VCaP (cell line): ENCODE results near the gene FDXR.

Source experiments
- H3K27ac ChIP-seq: fragments of 450-650 bp; 2 replicates; pipeline ENCODE4 v1.5.1; 2017
- TF ChIP-seq, protein P1 (sequence below): fragments of 450-650 bp; conservative IDR thresholded peaks from 2 replicates; pipeline ENCODE4 v1.5.1; 2017; ENCODE audit warnings: mild to moderate bottlenecking, moderate library complexity

The FDXR gene

GRCh38 chr17:74881073-74881472, 8.3 kb upstream of the FDXR start:
- H3K27ac ChIP-seq: no peak overlapping the region

GRCh38 chr17:74879308-74879707, 6.5 kb upstream of the FDXR start:
- TF ChIP-seq, protein P1, sequence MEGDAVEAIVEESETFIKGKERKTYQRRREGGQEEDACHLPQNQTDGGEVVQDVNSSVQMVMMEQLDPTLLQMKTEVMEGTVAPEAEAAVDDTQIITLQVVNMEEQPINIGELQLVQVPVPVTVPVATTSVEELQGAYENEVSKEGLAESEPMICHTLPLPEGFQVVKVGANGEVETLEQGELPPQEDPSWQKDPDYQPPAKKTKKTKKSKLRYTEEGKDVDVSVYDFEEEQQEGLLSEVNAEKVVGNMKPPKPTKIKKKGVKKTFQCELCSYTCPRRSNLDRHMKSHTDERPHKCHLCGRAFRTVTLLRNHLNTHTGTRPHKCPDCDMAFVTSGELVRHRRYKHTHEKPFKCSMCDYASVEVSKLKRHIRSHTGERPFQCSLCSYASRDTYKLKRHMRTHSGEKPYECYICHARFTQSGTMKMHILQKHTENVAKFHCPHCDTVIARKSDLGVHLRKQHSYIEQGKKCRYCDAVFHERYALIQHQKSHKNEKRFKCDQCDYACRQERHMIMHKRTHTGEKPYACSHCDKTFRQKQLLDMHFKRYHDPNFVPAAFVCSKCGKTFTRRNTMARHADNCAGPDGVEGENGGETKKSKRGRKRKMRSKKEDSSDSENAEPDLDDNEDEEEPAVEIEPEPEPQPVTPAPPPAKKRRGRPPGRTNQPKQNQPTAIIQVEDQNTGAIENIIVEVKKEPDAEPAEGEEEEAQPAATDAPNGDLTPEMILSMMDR: no peak
- no peak overlapping the region for H3K27ac ChIP-seq

More at GRCh38 chr17:74881073-74881472, 8.3 kb upstream of the FDXR start:
- TF ChIP-seq, protein P1: no peak

DNA sequence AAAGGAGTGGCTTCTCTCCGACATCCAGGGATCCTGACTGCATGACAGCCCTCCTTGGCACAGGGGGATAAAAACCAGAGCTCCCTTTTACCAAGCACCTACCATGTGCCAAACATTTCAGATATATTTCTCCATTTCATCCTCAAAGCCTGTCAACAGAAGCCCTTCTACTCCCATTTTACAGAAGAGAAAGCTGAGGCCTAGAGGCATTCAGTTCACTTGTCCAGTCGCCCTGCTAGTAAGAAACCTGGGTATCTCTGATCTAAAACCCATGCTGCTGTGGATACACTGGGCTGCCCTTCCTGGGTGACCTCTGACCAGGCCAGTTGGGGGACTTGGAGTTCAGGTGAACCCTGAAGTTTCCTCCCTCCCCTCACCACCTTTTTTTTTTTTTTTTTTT, 5.9 kb upstream of the FDXR start:
- TF ChIP-seq, protein P1: no peak
- H3K27ac ChIP-seq: no peak overlapping the region

- no peak overlapping the region for H3K27ac ChIP-seq
- TF ChIP-seq, protein P1: no peak
Measured at GRCh38 chr17:74877592-74878548, 5.1 kb upstream of the FDXR start.

- TF ChIP-seq, protein P1: no peak
- H3K27ac ChIP-seq: no peak overlapping the region
Measured at GRCh38 chr17:74875977-74876593, 3.3 kb upstream of the FDXR start.

DNA sequence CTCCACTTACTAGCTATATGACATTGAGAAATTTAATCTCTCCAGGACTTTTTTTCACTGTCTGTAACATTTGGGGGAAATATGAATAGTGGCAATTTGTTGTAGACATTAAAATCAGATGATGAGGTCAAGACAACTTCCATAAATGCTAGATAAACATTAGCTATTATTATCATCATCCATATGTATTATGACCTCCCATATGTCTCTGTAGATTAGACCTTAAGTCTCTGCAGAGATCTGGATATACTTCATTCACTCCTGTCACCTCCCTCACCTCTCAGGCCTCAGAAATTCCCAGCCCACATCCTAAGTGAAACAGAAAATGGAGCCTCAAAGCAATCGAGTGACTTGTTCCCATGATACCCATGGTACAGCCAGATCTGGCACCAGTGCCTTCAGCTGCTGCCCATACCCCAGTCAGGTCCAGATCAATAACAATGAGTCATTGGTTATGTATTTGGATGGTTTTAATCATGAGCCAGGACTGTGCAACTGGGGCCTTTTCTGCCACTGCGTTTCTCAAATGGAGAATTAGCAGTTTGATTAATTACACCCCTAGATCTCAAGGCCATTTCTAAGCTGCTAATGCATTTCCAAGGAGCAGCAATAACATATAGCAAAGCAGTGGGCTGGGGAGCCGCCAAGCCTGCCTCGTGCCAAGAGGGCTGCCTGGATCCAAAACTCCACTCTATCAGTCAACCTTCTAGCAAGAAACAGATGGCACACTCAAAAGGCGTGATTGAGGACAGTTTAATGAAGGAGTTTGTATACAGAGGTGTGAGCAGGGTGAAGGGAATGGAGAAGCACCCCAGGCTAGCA, 2.6 kb upstream of the FDXR start:
- TF ChIP-seq, protein P1: no peak
- H3K27ac ChIP-seq: no peak overlapping the region

DNA sequence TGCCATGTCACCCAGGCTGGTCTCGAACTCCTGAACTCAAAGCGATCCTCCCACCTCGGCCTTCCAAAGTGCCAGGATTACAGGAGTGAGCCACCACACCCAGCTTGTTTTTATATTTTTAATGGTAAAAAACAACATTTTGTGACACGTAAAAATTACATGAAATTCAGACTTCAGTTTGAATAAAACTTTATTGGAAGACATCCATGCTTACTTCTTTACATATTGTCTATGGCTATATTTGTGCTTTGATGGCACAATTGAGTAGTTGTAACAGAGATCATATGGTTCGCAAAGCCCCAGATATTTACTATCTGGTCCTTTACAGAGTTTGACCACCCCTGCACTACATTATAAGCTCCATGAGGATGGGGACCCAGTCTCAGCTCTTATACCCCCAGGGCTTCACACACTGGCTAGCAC, 1.8 kb upstream of the FDXR start:
- TF ChIP-seq, protein P1: no peak
- H3K27ac ChIP-seq: no peak overlapping the region; the same call in 1 of the 2 replicates
